NCI-H1694 treated with DMSO at 0.1 percent for 48 hours (cell line): Measurements from ENCODE around the gene HTRA1.

Experiments used
- DNase-seq: peaks from one replicate; lab custom pipeline; 2025; lab: John Stamatoyannopoulos, UW

The HTRA1 gene

GRCh38 chr10:122461367-122461728, at the start of gene HTRA1:
Gene HTRA1, plus strand, starts transcription at chr10:122461553. Its CDS starts 100 bp downstream, at chr10:122461653.
- DNase-seq: no peak

GRCh38 chr10:122413327-122413726, 48.0 kb upstream of the HTRA1 start:
- DNase-seq: no peak

- no peak for DNase-seq
Measured at GRCh38 chr10:122417667-122418066, 43.7 kb upstream of the HTRA1 start.

GRCh38 chr10:122419016-122419415, 42.3 kb upstream of the HTRA1 start:
- DNase-seq: no peak

- no peak for DNase-seq
Measured at GRCh38 chr10:122419876-122420623, 41.3 kb upstream of the HTRA1 start.

- DNase-seq: no peak
Measured at GRCh38 chr10:122420624-122421007, 40.7 kb upstream of the HTRA1 start.

- no peak for DNase-seq
Measured at GRCh38 chr10:122421054-122421625, 40.2 kb upstream of the HTRA1 start.

GRCh38 chr10:122421742-122422141, 39.6 kb upstream of the HTRA1 start:
- DNase-seq: no peak

GRCh38 chr10:122422266-122422989, 38.9 kb upstream of the HTRA1 start:
- no peak for DNase-seq

- DNase-seq: no peak
Measured at GRCh38 chr10:122424059-122424458, 37.3 kb upstream of the HTRA1 start.

- no peak for DNase-seq
Measured at GRCh38 chr10:122426829-122427228, 34.5 kb upstream of the HTRA1 start.

GRCh38 chr10:122427280-122427679, 34.1 kb upstream of the HTRA1 start:
- DNase-seq: no peak

GRCh38 chr10:122435212-122435827, 26.0 kb upstream of the HTRA1 start:
- DNase-seq: peak; percentile 16

GRCh38 chr10:122441961-122442360, 19.4 kb upstream of the HTRA1 start:
- no peak for DNase-seq

GRCh38 chr10:122445469-122445868, 15.9 kb upstream of the HTRA1 start:
- DNase-seq: no peak

GRCh38 chr10:122445904-122446303, 15.4 kb upstream of the HTRA1 start:
- no peak for DNase-seq

GRCh38 chr10:122446668-122447423, 14.5 kb upstream of the HTRA1 start:
- no peak for DNase-seq

GRCh38 chr10:122448600-122448999, 12.8 kb upstream of the HTRA1 start:
- DNase-seq: no peak

GRCh38 chr10:122449153-122449552, 12.2 kb upstream of the HTRA1 start:
- no peak for DNase-seq

- DNase-seq: no peak
Measured at GRCh38 chr10:122450353-122450990, 10.9 kb upstream of the HTRA1 start.

GRCh38 chr10:122454071-122454470, 7.3 kb upstream of the HTRA1 start:
- DNase-seq: no peak
